ENCODE data around the gene METTL5. TPM values are rescaled to one million over a fixed set of nuclear protein-coding genes. Genes with fewer than 3 reads are reported as not detected.

Gene METTL5
- total and polyA plus RNA-seq, 4 donors = 29.2 to 59.0 (median 33.0) TPM

DNA sequence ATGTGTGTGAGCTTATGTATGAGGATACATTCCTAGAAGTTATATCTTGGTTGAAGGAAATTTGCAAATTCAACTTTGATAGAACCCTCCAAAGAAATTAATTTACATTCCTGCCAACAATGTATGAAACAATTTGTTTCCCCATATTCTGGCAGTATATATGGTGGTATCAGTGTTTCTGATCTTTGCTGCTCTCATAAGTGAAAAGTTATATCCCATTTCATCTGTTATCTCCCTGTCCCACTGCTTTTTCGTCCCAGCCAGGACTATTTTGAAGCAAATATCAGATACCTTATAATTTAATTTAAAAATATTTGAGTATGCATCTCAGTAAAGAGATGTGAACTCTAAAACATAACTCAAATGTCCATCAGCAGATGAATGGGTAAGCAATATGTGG is 9.7 kb upstream of the METTL5 start:
- Histone ChIP-seq H3K9ac (ENCODE audit: insufficient read depth in 1 of 2, low read length in 2 of 2) (no peak overlapping the region), H3K4me3 (no peak overlapping the region), H3K27me3 (ENCODE audit: control insufficient read depth in 3 of 3, insufficient read depth in 3 of 3, low read length in 2 of 3) (no peaks in the 10 kb centered on the region), H3K9me3 (ENCODE audit: control insufficient read depth in 4 of 4, insufficient read depth in 3 of 4, low read length in 3 of 4) (no peaks in the 10 kb centered on the region), H3K4me1 (ENCODE audit: control insufficient read depth in 5 of 5, insufficient read depth in 5 of 5, low read length in 5 of 5) (peaks cover 0 to 25% (median 0%) of the 10 kb centered on the region in 5 donors), H3K36me3 (ENCODE audit: control insufficient read depth in 4 of 4, insufficient read depth in 4 of 4, low read length in 4 of 4) (no peaks in the 10 kb centered on the region), H3K27ac (ENCODE audit: low read depth in 1 of 2, low read length in 1 of 2) (no peak overlapping the region)
- 87 to 94% methylated on average over 1 of the region's 1 CpG for WGBS, 2 donors
- ATAC-seq (ENCODE audit: insufficient read depth, low FRiP score) = no peak
- DNase-seq = no peak
- TF ChIP-seq, protein P1, sequence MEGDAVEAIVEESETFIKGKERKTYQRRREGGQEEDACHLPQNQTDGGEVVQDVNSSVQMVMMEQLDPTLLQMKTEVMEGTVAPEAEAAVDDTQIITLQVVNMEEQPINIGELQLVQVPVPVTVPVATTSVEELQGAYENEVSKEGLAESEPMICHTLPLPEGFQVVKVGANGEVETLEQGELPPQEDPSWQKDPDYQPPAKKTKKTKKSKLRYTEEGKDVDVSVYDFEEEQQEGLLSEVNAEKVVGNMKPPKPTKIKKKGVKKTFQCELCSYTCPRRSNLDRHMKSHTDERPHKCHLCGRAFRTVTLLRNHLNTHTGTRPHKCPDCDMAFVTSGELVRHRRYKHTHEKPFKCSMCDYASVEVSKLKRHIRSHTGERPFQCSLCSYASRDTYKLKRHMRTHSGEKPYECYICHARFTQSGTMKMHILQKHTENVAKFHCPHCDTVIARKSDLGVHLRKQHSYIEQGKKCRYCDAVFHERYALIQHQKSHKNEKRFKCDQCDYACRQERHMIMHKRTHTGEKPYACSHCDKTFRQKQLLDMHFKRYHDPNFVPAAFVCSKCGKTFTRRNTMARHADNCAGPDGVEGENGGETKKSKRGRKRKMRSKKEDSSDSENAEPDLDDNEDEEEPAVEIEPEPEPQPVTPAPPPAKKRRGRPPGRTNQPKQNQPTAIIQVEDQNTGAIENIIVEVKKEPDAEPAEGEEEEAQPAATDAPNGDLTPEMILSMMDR (IDR thresholded peaks at IDR 0.05; ENCODE audit: control extremely low read depth, extremely low read depth) = no peak

DNA sequence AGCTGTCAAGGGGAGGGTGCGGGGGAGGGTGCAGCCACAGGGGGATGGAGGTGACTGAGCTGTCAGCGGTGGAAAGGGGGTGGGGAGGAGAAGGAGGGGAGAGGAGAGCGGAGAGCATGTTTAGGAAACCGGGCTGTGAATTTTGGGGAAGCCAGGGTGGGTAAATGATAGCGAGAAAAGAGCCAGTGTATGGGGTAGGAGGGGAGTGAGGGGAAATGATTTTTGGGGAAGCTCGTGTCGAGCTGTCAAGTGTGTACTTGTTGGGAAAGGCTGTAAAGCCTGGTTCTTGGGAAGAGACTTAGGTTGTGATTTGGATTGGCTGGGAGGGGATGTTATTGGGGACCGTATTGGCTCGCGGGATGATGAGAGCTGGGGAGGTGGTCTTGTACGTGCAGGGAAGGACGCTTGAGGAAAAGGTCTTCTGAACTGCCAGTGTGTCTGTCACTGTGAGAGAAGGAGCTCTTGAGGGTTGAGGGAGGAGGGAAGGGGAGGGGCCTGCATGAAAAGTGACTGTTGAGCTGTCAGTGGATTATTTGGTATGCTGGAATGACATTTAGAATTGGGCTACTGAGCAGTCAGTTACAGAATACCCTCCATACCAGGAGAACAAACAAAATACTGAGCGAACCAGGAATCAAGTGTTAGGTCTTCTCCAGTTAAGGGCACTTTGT is 3.6 kb upstream of the METTL5 start:
- H3K4me1 ChIP-seq (ENCODE audit: control insufficient read depth in 5 of 5, insufficient read depth in 5 of 5, low read length in 5 of 5) = peaks cover 0 to 11% (median 5%) of the 10 kb centered on the region in 5 donors
- H3K27me3 ChIP-seq (ENCODE audit: control insufficient read depth in 3 of 3, insufficient read depth in 3 of 3, low read length in 2 of 3) = no peaks in the 10 kb centered on the region
- peak overlapping the region; percentile 89 for H3K4me3 ChIP-seq
- H3K27ac ChIP-seq (ENCODE audit: low read depth in 1 of 2, low read length in 1 of 2) = peak overlapping the region; percentile 96 to 97
- TF ChIP-seq, protein P1 (IDR thresholded peaks at IDR 0.05; ENCODE audit: control extremely low read depth, extremely low read depth) = no peak
- no peaks in the 10 kb centered on the region for H3K9me3 ChIP-seq (ENCODE audit: control insufficient read depth in 4 of 4, insufficient read depth in 3 of 4, low read length in 3 of 4)
- peak; percentile 27 to 60 (median 56) for DNase-seq
- WGBS, 2 donors = 1% methylated on average over 13 of the region's 13 CpGs
- H3K9ac ChIP-seq (ENCODE audit: insufficient read depth in 1 of 2, low read length in 2 of 2) = peak overlapping the region; percentile 51 to 84
- ATAC-seq (ENCODE audit: insufficient read depth, low FRiP score) = peak; percentile 24
- H3K36me3 ChIP-seq (ENCODE audit: control insufficient read depth in 4 of 4, insufficient read depth in 4 of 4, low read length in 4 of 4) = no peaks in the 10 kb centered on the region

- 0 to 1% methylated on average over 91 to 104 of the region's 104 CpGs for WGBS, 2 donors
- DNase-seq (peak; percentile 95 to 97 (median 95)), ATAC-seq (ENCODE audit: insufficient read depth, low FRiP score) (peak; percentile 90)
- Histone ChIP-seq H3K4me1 (ENCODE audit: control insufficient read depth in 5 of 5, insufficient read depth in 5 of 5, low read length in 5 of 5) (peaks cover 0 to 11% (median 5%) of the 10 kb centered on the region in 5 donors), H3K36me3 (ENCODE audit: control insufficient read depth in 4 of 4, insufficient read depth in 4 of 4, low read length in 4 of 4) (no peaks in the 10 kb centered on the region), H3K27ac (ENCODE audit: low read depth in 1 of 2, low read length in 1 of 2) (peak within 1 kb of the TSS; percentile 96 to 97), H3K4me3 (peak within 1 kb of the TSS; percentile 89), H3K9me3 (ENCODE audit: control insufficient read depth in 4 of 4, insufficient read depth in 3 of 4, low read length in 3 of 4) (no peaks in the 10 kb centered on the region), H3K9ac (ENCODE audit: insufficient read depth in 1 of 2, low read length in 2 of 2) (peak within 1 kb of the TSS; percentile 51 to 84), H3K27me3 (ENCODE audit: control insufficient read depth in 3 of 3, insufficient read depth in 3 of 3, low read length in 2 of 3) (no peaks in the 10 kb centered on the region)
- TF ChIP-seq, protein P1 (IDR thresholded peaks at IDR 0.05; ENCODE audit: control extremely low read depth, extremely low read depth) = no peak
Measured at GRCh38 chr2:169827272-169828140, 2.8 kb upstream of the METTL5 start, which contains the start of gene UBR3. UBR3 (plus strand) TSS chr2:169827454; CDS start chr2:169827508, 54 bp downstream.

Data from lung (tissue), 12 donors.